Type B pancreatic cell (in vitro differentiated cells): ENCODE data around the gene LMOD3. TPM values are rescaled to one million over a fixed set of nuclear protein-coding genes. Genes with fewer than 3 reads are reported as not detected.

Experiments
- DNase-seq: peaks from one replicate; pipeline ENCODE4 v3.0.0; 2021; ENCODE audit warnings: mixed read lengths; ENCODE audit not compliant: unreplicated experiment; ENCODE audit errors: extremely low spot score
- H3K27ac Mint-ChIP-seq: 2 replicates; pipeline ENCODE4 v1.8.0; 2021; ENCODE audit warnings: mild to moderate bottlenecking, mixed read lengths
- H3K27me3 Mint-ChIP-seq: 2 replicates; pipeline ENCODE4 v1.8.0; 2021; ENCODE audit warnings: mixed read lengths
- H3K36me3 Mint-ChIP-seq: 2 replicates; pipeline ENCODE4 v1.8.0; 2021; ENCODE audit warnings: mixed read lengths
- H3K4me1 Mint-ChIP-seq: one replicate; pipeline ENCODE4 v1.8.0; 2021; ENCODE audit warnings: mixed read lengths; ENCODE audit not compliant: unreplicated experiment
- H3K4me3 Mint-ChIP-seq: 2 replicates; pipeline ENCODE4 v1.8.0; 2021; ENCODE audit warnings: mild to moderate bottlenecking, mixed read lengths
- H3K9me3 Mint-ChIP-seq: 2 replicates; pipeline ENCODE4 v1.8.0; 2021; ENCODE audit warnings: mixed read lengths
- total RNA-seq: library from RNA; stranded (reverse); gene quantifications from 2 replicates; pipeline ENCODE4 v1.2.1, GENCODE V29; 2021; ENCODE audit warnings: low replicate concordance
- TF ChIP-seq, protein P1 (sequence below): fragments of 200-600 bp; sonication (generic); conservative IDR thresholded peaks from 2 replicates; pipeline ENCODE4 v1.5.0; 2021; ENCODE audit warnings: antibody characterized with exemption, mild to moderate bottlenecking

Gene LMOD3
- total RNA-seq, 1 donor from 2014 or later, result 0.12 TPM

- peaks cover 5% of the 10 kb centered on the region for H3K4me1 Mint-ChIP-seq
Observed at GRCh38 chr3:69126999-69127398, 4.6 kb upstream of the LMOD3 start.

DNA sequence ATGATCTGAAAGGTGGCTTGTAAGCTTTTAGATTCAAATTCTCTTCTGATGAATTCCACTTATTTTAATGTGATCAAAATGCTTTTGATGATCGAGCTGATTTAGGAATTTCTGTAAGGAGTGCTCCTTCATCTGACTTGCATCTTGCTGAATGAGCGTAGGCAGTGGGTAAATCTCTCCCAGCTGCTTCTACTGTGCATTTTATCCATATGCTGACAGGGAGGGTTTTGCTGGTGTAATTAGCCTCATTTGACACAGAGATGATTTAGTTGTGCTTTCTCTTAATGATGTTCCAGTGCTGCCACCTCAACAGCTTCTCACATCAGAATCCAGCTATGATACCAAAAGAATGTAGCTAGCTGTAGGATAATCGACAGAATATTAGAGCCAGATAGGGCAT lies 3.8 kb upstream of the LMOD3 start:
- H3K36me3 Mint-ChIP-seq, result no peaks in the 10 kb centered on the region
- no peak overlapping the region for H3K4me3 Mint-ChIP-seq
- TF ChIP-seq, protein P1, sequence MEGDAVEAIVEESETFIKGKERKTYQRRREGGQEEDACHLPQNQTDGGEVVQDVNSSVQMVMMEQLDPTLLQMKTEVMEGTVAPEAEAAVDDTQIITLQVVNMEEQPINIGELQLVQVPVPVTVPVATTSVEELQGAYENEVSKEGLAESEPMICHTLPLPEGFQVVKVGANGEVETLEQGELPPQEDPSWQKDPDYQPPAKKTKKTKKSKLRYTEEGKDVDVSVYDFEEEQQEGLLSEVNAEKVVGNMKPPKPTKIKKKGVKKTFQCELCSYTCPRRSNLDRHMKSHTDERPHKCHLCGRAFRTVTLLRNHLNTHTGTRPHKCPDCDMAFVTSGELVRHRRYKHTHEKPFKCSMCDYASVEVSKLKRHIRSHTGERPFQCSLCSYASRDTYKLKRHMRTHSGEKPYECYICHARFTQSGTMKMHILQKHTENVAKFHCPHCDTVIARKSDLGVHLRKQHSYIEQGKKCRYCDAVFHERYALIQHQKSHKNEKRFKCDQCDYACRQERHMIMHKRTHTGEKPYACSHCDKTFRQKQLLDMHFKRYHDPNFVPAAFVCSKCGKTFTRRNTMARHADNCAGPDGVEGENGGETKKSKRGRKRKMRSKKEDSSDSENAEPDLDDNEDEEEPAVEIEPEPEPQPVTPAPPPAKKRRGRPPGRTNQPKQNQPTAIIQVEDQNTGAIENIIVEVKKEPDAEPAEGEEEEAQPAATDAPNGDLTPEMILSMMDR, result no peak
- no peak for DNase-seq
- H3K9me3 Mint-ChIP-seq, result no peaks in the 10 kb centered on the region
- H3K27me3 Mint-ChIP-seq, result no peaks in the 10 kb centered on the region
- H3K27ac Mint-ChIP-seq, result no peak overlapping the region
- H3K4me1 Mint-ChIP-seq, result peaks cover 10% of the 10 kb centered on the region

More at GRCh38 chr3:69126999-69127398, 4.6 kb upstream of the LMOD3 start:
- Mint-ChIP-seq H3K27ac (no peak overlapping the region), H3K27me3 (no peaks in the 10 kb centered on the region), H3K36me3 (no peaks in the 10 kb centered on the region), H3K4me3 (no peak overlapping the region), H3K9me3 (no peaks in the 10 kb centered on the region)
- TF ChIP-seq, protein P1, result no peak
- no peak for DNase-seq

- DNase-seq, result no peak
- Mint-ChIP-seq H3K27ac (no peak overlapping the region), H3K4me3 (no peak overlapping the region), H3K4me1 (peaks cover 7% of the 10 kb centered on the region), H3K36me3 (no peaks in the 10 kb centered on the region), H3K27me3 (no peaks in the 10 kb centered on the region), H3K9me3 (no peaks in the 10 kb centered on the region)
- TF ChIP-seq, protein P1, result no peak
Observed at GRCh38 chr3:69121950-69122349, 445 bp downstream of the LMOD3 start.

DNA sequence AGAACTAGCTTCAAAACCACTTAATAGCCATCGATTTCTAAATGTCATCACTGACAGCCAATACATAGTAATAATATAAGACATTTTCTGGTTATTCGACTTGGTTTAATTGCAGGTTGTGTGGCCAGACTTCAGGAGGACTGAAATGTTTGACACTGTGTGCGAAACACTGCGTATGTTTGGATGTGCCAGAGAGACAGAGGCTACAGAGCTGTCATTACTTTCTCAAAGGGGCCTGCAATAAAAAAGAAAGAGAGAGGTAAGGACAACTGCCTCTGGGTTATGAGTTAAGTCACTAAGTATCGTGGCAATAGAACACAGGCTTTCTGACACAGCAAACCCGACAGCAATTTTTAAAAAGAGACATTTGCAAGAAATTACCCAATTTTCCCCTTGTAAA lies 882 bp downstream of the LMOD3 start:
- Mint-ChIP-seq H3K27me3 (no peaks in the 10 kb centered on the region), H3K4me3 (no peak overlapping the region), H3K4me1 (peaks cover 7% of the 10 kb centered on the region), H3K36me3 (no peaks in the 10 kb centered on the region), H3K27ac (no peak overlapping the region), H3K9me3 (no peaks in the 10 kb centered on the region)
- TF ChIP-seq, protein P1, result no peak
- DNase-seq, result no peak

DNA sequence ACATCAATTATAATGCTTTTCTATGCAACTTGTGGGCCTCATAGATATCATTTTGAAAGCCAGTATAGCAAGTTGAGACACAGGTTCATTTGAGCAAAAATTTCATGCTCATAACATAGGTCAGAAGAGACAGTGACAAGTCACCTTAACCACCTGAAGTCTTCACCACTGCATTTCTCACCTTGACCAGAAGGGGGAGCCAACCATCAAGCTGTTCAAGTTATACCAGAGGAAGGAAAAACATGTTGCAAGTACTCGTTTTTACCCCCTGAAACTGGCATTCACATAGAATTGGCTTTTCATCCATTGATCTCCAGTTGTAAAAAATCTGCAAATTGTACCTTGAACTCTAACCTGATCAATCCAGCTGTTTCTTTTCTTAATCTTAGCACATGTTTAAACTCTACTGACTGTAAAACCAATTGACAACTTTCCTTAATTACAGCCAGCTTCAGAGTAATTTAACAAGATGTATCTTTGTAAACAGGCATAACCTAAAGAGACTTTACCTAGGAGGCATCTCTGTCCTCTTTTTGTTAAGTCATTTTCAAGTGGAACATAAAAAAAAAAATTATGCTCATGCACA lies 1.4 kb downstream of the LMOD3 start:
- no peak overlapping the region for H3K27ac Mint-ChIP-seq
- H3K4me3 Mint-ChIP-seq, result no peak overlapping the region
- no peaks in the 10 kb centered on the region for H3K27me3 Mint-ChIP-seq
- H3K36me3 Mint-ChIP-seq, result no peaks in the 10 kb centered on the region
- H3K4me1 Mint-ChIP-seq, result peaks cover 7% of the 10 kb centered on the region
- TF ChIP-seq, protein P1, result peak; percentile 96
- H3K9me3 Mint-ChIP-seq, result no peaks in the 10 kb centered on the region
- DNase-seq, result peak; percentile 73

- Mint-ChIP-seq H3K9me3 (no peaks in the 10 kb centered on the region), H3K27me3 (no peaks in the 10 kb centered on the region), H3K4me3 (no peak overlapping the region), H3K4me1 (peaks cover 7% of the 10 kb centered on the region), H3K36me3 (no peaks in the 10 kb centered on the region), H3K27ac (no peak overlapping the region)
- DNase-seq, result no peak
- TF ChIP-seq, protein P1, result no peak
Observed at GRCh38 chr3:69119681-69120080, 2.7 kb downstream of the LMOD3 start.
